CD4-positive, alpha-beta T cell treated with Interleukin-17A for 4 hours (primary cell): ENCODE measurements around the gene C9orf152.
"Not testable (repeated sequence)": the region's sequence is repeated elsewhere in the genome, so short reads cannot be mapped to it uniquely, and the experiment has no call there.

Experiments
- DNase-seq: peaks from one replicate; pipeline ENCODE4 v3.0.0-alpha.2; 2020; ENCODE audit warnings: mixed read lengths

The C9orf152 gene

GRCh38 chr9:110208031-110208430, at the start of gene C9orf152:
C9orf152 (minus strand) TSS chr9:110208159; CDS start chr9:110207579, 580 bp downstream.
- no peak for DNase-seq

- peak; percentile 8 for DNase-seq
Observed at GRCh38 chr9:110257097-110257841, 49.3 kb upstream of the C9orf152 start.

- DNase-seq = peak; percentile 89
Observed at GRCh38 chr9:110256380-110257096, 48.6 kb upstream of the C9orf152 start, which contains the start of gene TXN. TXN (minus strand) TSS chr9:110256507; CDS start chr9:110256435, 72 bp downstream.

GRCh38 chr9:110255463-110256379, 47.8 kb upstream of the C9orf152 start:
- DNase-seq = peak; percentile 43

GRCh38 chr9:110255034-110255462, 47.1 kb upstream of the C9orf152 start:
- peak; percentile 14 for DNase-seq

- DNase-seq = no peak
Observed at GRCh38 chr9:110254500-110254899, 46.5 kb upstream of the C9orf152 start.

GRCh38 chr9:110252509-110253139, 44.7 kb upstream of the C9orf152 start:
- no peak for DNase-seq

GRCh38 chr9:110251770-110252169, 43.8 kb upstream of the C9orf152 start:
- not testable (repeated sequence) for DNase-seq

GRCh38 chr9:110251212-110251611, 43.3 kb upstream of the C9orf152 start:
- no peak for DNase-seq

GRCh38 chr9:110249603-110250002, 41.6 kb upstream of the C9orf152 start:
- DNase-seq = no peak

GRCh38 chr9:110248361-110248760, 40.4 kb upstream of the C9orf152 start:
- DNase-seq = no peak

- DNase-seq = no peak
Observed at GRCh38 chr9:110246214-110246613, 38.3 kb upstream of the C9orf152 start.

- DNase-seq = no peak
Observed at GRCh38 chr9:110244616-110245015, 36.7 kb upstream of the C9orf152 start.

- no peak for DNase-seq
Observed at GRCh38 chr9:110241858-110242321, 33.9 kb upstream of the C9orf152 start.

GRCh38 chr9:110241260-110241857, 33.4 kb upstream of the C9orf152 start:
- DNase-seq = no peak

GRCh38 chr9:110240198-110240597, 32.2 kb upstream of the C9orf152 start:
- DNase-seq = no peak

GRCh38 chr9:110228321-110228720, 20.4 kb upstream of the C9orf152 start:
- no peak for DNase-seq

- DNase-seq = no peak
Observed at GRCh38 chr9:110224583-110224982, 16.6 kb upstream of the C9orf152 start.

- DNase-seq = no peak
Observed at GRCh38 chr9:110220809-110221208, 12.8 kb upstream of the C9orf152 start.

GRCh38 chr9:110217656-110218099, 9.7 kb upstream of the C9orf152 start:
- no peak for DNase-seq

- no peak for DNase-seq
Observed at GRCh38 chr9:110214586-110215355, 6.8 kb upstream of the C9orf152 start.
